Keratinocyte (primary cell): ENCODE data around the gene CDS1. TPM values are rescaled to one million over a fixed set of nuclear protein-coding genes. Genes with fewer than 3 reads are reported as not detected.

Experiments
- DNase-seq: peaks from one replicate; pipeline ENCODE4 v3.0.0-alpha.2; 2011; ENCODE audit warnings: low read depth, missing footprints, low spot score
- FAIRE-seq: peaks from 2 replicates; lab custom pipeline; 2011; peaks lifted over from hg19 to GRCh38; lab: Jason Lieb, UNC
- H2AFZ ChIP-seq: 2 replicates; pipeline ENCODE4 v1.6.0; 2012; ENCODE audit warnings: low read length, control low read depth, inconsistent platforms; ENCODE audit not compliant: control insufficient read depth
- H3K27ac ChIP-seq: 2 replicates; pipeline ENCODE4 v1.5.1; 2011; ENCODE audit warnings: low read length; ENCODE audit not compliant: control insufficient read depth, insufficient read depth
- H3K27me3 ChIP-seq: 3 replicates; pipeline ENCODE4 v1.6.0; 2011; ENCODE audit warnings: low read length; ENCODE audit not compliant: control insufficient read depth, insufficient read depth; ENCODE audit errors: extremely low read depth
- H3K36me3 ChIP-seq, 2 experiments: 2 replicates in 1 of 2; 3 replicates in 1 of 2; pipeline ENCODE4 v1.5.1; 2011; ENCODE audit warnings: low read length in 2 of 2, mild to moderate bottlenecking in 1 of 2; ENCODE audit not compliant: control insufficient read depth in 2 of 2, insufficient read depth in 2 of 2; ENCODE audit errors: extremely low read depth in 1 of 2
- H3K4me1 ChIP-seq: 3 replicates; pipeline ENCODE4 v1.5.1; 2011; ENCODE audit warnings: low read length; ENCODE audit not compliant: control insufficient read depth, insufficient read depth; ENCODE audit errors: extremely low read depth
- H3K4me2 ChIP-seq: 3 replicates; pipeline ENCODE4 v1.6.0; 2011; ENCODE audit warnings: low read depth, low read length; ENCODE audit not compliant: control insufficient read depth, insufficient read depth; ENCODE audit errors: extremely low read depth
- H3K4me3 ChIP-seq, 3 experiments: fragments of 200-600 bp in 1 of 3; sonication (generic) in 1 of 3; 2 replicates in 2 of 3; 3 replicates in 1 of 3; pipeline ENCODE4 v1.5.1; 2011 to 2016; ENCODE audit warnings: low read length in 3 of 3, mild to moderate bottlenecking in 3 of 3, control low read depth in 2 of 3, inconsistent platforms in 1 of 3, low read depth in 1 of 3, mixed read lengths in 1 of 3, mixed run types in 1 of 3, moderate library complexity in 1 of 3; ENCODE audit not compliant: control insufficient read depth in 2 of 3, insufficient read depth in 2 of 3; ENCODE audit errors: extremely low read depth in 1 of 3
- H3K79me2 ChIP-seq: 2 replicates; pipeline ENCODE4 v1.6.0; 2012; ENCODE audit warnings: low read length; ENCODE audit not compliant: control insufficient read depth, insufficient read depth
- H3K9ac ChIP-seq: 3 replicates; pipeline ENCODE4 v1.6.0; 2011; ENCODE audit warnings: low read length; ENCODE audit not compliant: control insufficient read depth, insufficient read depth; ENCODE audit errors: extremely low read depth
- H3K9me1 ChIP-seq: 3 replicates; pipeline ENCODE4 v1.6.0; 2011; ENCODE audit warnings: low read length; ENCODE audit not compliant: control insufficient read depth, insufficient read depth; ENCODE audit errors: extremely low read depth
- H3K9me3 ChIP-seq: 2 replicates; pipeline ENCODE4 v1.5.1; 2012; ENCODE audit warnings: low read depth, low read length; ENCODE audit not compliant: control insufficient read depth
- H4K20me1 ChIP-seq: 3 replicates; pipeline ENCODE4 v1.6.0; 2011; ENCODE audit warnings: low read length; ENCODE audit not compliant: control insufficient read depth, insufficient read depth; ENCODE audit errors: extremely low read depth
- EZH2 ChIP-seq: IDR thresholded peaks from one replicate; pipeline ENCODE4 v1.6.1; 2012; ENCODE audit warnings: inconsistent platforms, mild to moderate bottlenecking, low read length, moderate library complexity
- dilution Hi-C: fragments of 300-500 bp; cut with MboI; formaldehyde crosslinking; loops from one replicate; pipeline ENCODE4 v1.7.0; 2020; ENCODE audit warnings: low sequenced_read_pairs; ENCODE audit not compliant: extremely low pct_ligation_motif_present
- polyA plus RNA-seq, 5 experiments: library from polyadenylated mRNA; depleted of rRNA in 3 of 5; stranded (reverse) in 3 of 5; stranded (forward) in 1 of 5; unstranded in 1 of 5; fragments of >200 nt; gene quantifications; 1 replicate in 1 of 5; 2 replicates in 3 of 5; 3 replicates in 1 of 5; pipeline versions ENCODE4 v1.2.1 to v1.2.3, GENCODE V29; 2011 to 2012; ENCODE audit warnings: missing spikeins in 2 of 5, low read depth in 1 of 5, low replicate concordance in 1 of 5
- TF ChIP-seq, protein P1 (sequence below), 3 experiments: IDR thresholded peaks in 1 of 3; conservative IDR thresholded peaks in 1 of 3; optimal IDR thresholded peaks in 1 of 3; 2 replicates in 2 of 3; 3 replicates in 1 of 3; pipeline versions ENCODE3 to v1.5.1; 2011; ENCODE audit warnings: low read length in 3 of 3, mild to moderate bottlenecking in 3 of 3, moderate library complexity in 2 of 3, control low read depth in 1 of 3, inconsistent platforms in 1 of 3; ENCODE audit not compliant: insufficient read depth in 2 of 3; ENCODE audit errors: extremely low read depth in 1 of 3

The CDS1 gene
- polyA plus RNA-seq, 1 donor (not counting 4 experiments of a cell fraction or from before 2014, with no cell fraction given) = 21.7 TPM

DNA sequence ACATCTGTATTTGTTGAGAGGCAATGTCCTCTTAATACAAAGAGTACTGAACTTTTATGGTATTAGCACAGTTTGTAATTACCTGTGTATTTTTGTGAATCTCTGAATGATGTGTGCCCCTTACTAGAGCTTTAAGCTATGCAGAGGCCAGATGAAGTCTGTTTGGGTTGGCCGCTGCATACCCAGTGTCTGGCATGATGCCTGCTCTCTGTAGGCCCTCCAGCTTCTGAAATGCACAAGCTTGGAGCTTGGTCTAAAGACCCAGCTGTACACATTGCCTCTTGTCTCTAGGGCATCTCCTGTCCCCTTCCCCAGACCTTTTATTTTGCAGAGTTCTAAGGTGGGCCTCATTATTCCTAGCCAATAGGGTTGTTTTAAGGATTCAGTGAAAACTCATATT is 68.6 kb downstream of the CDS1 start:
- Histone ChIP-seq H3K9ac (no peak overlapping the region), H4K20me1 (no peaks in the 10 kb centered on the region), H3K4me3 (no peak overlapping the region), H2AFZ (no peak overlapping the region), H3K9me1 (no peaks in the 10 kb centered on the region), H3K27me3 (no peaks in the 10 kb centered on the region), H3K27ac (no peak overlapping the region), H3K36me3 (peaks cover 8 to 16% of the 10 kb centered on the region in 2 experiments), H3K79me2 (no peaks in the 10 kb centered on the region), H3K9me3 (no peaks in the 10 kb centered on the region), H3K4me1 (no peaks in the 10 kb centered on the region), H3K4me2 (no peak overlapping the region)
- no peak for FAIRE-seq
- DNase-seq = no peak
- TF ChIP-seq EZH2 = no peak
- TF ChIP-seq, protein P1, sequence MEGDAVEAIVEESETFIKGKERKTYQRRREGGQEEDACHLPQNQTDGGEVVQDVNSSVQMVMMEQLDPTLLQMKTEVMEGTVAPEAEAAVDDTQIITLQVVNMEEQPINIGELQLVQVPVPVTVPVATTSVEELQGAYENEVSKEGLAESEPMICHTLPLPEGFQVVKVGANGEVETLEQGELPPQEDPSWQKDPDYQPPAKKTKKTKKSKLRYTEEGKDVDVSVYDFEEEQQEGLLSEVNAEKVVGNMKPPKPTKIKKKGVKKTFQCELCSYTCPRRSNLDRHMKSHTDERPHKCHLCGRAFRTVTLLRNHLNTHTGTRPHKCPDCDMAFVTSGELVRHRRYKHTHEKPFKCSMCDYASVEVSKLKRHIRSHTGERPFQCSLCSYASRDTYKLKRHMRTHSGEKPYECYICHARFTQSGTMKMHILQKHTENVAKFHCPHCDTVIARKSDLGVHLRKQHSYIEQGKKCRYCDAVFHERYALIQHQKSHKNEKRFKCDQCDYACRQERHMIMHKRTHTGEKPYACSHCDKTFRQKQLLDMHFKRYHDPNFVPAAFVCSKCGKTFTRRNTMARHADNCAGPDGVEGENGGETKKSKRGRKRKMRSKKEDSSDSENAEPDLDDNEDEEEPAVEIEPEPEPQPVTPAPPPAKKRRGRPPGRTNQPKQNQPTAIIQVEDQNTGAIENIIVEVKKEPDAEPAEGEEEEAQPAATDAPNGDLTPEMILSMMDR (optimal IDR thresholded peaks at IDR 0.05 in 1 of 3, IDR thresholded peaks at IDR 0.05 in 1 of 3, conservative IDR thresholded peaks at IDR 0.05 in 1 of 3; ENCODE audit: extremely low read depth in 1 of 3, insufficient read depth in 2 of 3, low read length in 3 of 3) = no peak
- dilution Hi-C loops = no loop called here

- FAIRE-seq = no peak
- H3K4me3 ChIP-seq = no peak overlapping the region
Observed at GRCh38 chr4:84652478-84652877, 69.6 kb downstream of the CDS1 start.

More at GRCh38 chr4:84652478-84652877, 69.6 kb downstream of the CDS1 start:
- Histone ChIP-seq H3K9me1 (no peaks in the 10 kb centered on the region), H3K4me1 (no peaks in the 10 kb centered on the region), H3K9ac (no peak overlapping the region), H4K20me1 (no peaks in the 10 kb centered on the region), H3K79me2 (no peaks in the 10 kb centered on the region), H3K4me2 (no peak overlapping the region), H2AFZ (no peak overlapping the region), H3K9me3 (no peaks in the 10 kb centered on the region), H3K27ac (no peak overlapping the region), H3K36me3 (peaks cover 7 to 15% of the 10 kb centered on the region in 2 experiments), H3K27me3 (no peaks in the 10 kb centered on the region)
- no peak for DNase-seq
- dilution Hi-C loops = no loop called here
- TF ChIP-seq, protein P1 (optimal IDR thresholded peaks at IDR 0.05 in 1 of 3, IDR thresholded peaks at IDR 0.05 in 1 of 3, conservative IDR thresholded peaks at IDR 0.05 in 1 of 3; ENCODE audit: extremely low read depth in 1 of 3, insufficient read depth in 2 of 3, low read length in 3 of 3) = no peak
- TF ChIP-seq EZH2 = no peak
